Activated gamma-delta T cell treated with anti-CD3 and anti-CD28 coated beads, Interleukin-2, amount 50 U/mL, for 16 hours (primary cell): Measurements from ENCODE around the gene SEMA3C.

Experiments used
- DNase-seq: peaks from one replicate; pipeline ENCODE4 v3.0.0-alpha.2; 2020; ENCODE audit warnings: low read depth

SEMA3C gene

GRCh38 chr7:80734011-80734410, 184.8 kb downstream of the SEMA3C start:
- DNase-seq: no peak

DNA sequence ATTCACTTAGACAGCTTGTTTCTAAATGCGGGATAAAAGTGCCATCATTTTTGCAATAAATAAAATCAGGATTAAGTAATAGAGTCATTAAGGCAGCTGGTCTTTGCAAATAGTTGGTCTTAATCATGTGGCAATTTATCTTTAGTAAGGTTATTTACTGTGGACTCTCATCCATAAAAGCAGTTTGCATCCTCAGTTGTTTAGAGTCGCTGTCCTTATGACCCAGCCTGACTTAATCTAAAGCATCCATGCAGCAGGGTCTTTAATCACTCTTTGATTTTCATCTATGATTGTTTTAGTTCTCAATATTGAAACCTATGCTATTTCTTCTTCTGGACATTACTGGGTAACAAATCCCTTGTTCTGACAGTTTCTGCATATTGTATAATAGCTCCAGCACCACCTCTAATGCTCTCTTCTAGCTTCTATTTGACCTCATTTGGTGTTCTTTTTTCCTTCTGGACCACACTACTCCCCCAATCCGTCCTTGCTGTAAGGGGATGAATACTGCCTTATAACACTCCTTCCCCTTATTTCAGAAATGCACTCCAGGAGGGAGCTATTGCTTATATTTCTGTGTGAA, 185.4 kb downstream of the SEMA3C start:
- no peak for DNase-seq

GRCh38 chr7:80732630-80733029, 186.2 kb downstream of the SEMA3C start:
- no peak for DNase-seq

- DNase-seq: no peak
Observed at GRCh38 chr7:80731281-80731680, 187.6 kb downstream of the SEMA3C start.

GRCh38 chr7:80729591-80730320, 189.1 kb downstream of the SEMA3C start:
- DNase-seq: no peak

GRCh38 chr7:80726666-80727065, 192.2 kb downstream of the SEMA3C start:
- no peak for DNase-seq

DNA sequence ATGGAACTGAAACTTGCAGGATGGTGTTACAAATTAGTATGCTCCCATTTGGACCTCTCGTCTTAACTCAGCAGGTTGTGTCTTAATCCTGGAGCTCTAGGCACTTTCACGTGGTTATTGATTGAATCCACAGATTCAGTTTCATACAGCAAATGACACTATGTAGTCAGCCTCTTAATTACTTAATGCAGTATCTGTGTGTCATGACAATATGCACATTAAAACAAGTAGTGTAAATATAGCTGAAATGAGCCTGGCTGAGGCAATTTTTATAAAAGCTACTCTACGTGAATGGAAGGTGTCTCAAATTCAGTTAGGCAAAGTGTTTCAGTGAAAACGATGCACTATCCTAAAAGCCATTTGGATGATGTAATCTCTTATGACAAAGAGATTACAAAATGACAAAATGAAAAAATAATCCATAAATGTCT, 193.7 kb downstream of the SEMA3C start:
- no peak for DNase-seq

DNA sequence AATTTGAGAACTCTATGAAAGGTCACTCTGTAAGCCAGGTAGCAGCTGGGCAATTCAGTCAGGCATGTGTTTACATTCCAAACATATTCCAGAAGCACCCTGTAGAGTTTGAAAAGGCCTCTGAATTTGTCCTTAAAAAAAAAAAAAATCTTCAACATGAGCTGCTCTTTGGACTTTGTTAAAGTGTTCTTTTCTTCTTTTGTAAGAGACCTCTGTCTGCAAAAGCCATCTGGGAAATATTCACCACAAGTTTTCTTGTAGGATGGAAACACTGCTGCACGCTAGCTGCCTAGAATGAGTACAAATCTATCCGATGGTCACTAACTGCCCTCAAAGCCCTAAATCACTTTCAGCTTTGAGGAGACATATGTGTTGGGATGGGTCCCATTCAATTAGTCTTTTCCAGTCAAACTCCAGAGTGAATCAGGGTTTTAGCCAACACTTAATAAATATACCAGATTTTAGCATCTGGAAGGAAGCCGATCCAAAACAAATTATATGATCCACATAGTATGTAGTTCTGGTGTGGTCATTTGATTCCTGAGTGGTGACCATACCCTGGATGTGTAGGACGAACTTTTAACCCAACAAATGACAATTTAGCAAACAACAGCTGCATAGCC, 194.5 kb downstream of the SEMA3C start:
- no peak for DNase-seq

DNA sequence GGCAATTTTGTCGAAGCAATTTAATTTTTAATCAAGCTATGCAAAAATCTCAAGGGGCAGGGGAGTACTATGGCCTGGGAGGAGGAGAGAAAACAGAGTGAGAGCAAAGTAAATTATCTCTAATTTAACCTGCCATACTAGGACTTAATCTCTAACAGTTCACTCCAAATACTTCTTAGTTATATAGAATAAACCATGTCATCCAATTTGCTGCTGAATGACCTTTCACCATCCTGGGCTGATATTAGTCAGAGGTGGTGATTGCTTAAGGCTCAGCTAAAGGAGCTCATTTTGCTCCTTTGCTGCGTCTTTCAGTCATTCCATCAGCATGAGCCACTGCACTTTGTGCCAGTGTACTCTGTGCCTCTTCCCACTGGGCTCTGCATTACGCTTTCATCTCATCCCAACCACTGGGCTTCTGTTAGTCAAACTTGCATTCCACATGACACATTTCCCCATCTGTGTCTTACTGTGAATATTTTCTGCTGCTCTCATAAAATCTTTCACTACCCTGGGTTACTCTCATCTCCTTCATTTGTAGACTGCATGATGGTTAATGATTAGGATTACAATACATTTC, 196.1 kb downstream of the SEMA3C start:
- DNase-seq: no peak

GRCh38 chr7:80721883-80722615, 196.8 kb downstream of the SEMA3C start:
- no peak for DNase-seq

- DNase-seq: no peak
Observed at GRCh38 chr7:80720146-80720545, 198.7 kb downstream of the SEMA3C start.

DNA sequence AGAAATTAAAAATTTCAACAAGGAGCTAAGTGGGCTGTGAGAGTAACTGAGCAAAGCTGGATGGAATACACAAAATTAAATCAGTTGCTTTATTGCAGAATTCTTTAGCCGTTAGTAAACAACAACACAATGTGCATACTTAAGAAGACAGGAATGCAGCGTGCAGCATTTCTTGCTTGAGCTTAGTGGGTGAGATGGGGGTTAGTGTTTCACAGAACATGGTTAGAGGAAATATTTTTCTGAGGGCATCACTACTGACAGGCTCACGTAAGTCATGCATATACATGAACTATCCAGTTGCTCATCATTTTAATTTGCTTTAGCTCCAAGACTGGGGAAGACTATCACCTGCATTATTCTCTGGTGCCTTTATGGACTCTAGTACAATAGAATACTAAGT, 199.6 kb downstream of the SEMA3C start:
- no peak for DNase-seq

GRCh38 chr7:80711531-80711930, 207.3 kb downstream of the SEMA3C start:
- DNase-seq: no peak

- DNase-seq: no peak
Observed at GRCh38 chr7:80708123-80708522, 210.7 kb downstream of the SEMA3C start.

GRCh38 chr7:80707318-80707717, 211.5 kb downstream of the SEMA3C start:
- DNase-seq: no peak

- DNase-seq: no peak
Observed at GRCh38 chr7:80705130-80705781, 213.6 kb downstream of the SEMA3C start.

DNA sequence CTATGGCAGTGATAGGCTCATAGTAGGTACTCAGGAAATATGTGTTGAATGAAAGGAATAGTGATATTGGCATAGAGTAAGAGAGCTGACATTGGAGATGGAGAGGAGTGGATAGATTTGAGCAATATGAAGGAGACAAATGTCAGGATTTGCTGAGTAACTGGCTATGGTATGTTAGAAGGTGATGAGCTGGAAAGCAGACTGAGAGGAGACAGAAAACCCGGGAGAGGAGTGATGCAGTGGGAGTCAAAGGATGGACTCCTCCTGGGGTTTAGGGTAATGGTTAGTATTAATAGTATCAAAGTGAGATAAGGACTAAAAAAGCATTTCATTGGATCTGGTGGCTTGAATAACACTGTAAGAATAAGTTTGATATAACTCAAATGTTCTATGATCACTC, 215.6 kb downstream of the SEMA3C start:
- no peak for DNase-seq

- no peak for DNase-seq
Observed at GRCh38 chr7:80699721-80700256, 219.1 kb downstream of the SEMA3C start.

- no peak for DNase-seq
Observed at GRCh38 chr7:80699045-80699638, 219.7 kb downstream of the SEMA3C start.
